HG03108 (cell line): Measurements from ENCODE around the gene TUG1.

Experiments used
- ATAC-seq: cut with Tn5 transposase; IDR thresholded peaks from one replicate; pipeline ENCODE4 v1.9.1; 2021; ENCODE audit warnings: moderate library complexity; ENCODE audit not compliant: unreplicated experiment

The TUG1 gene

GRCh38 chr22:30947173-30947815 is 21.8 kb upstream of the TUG1 start:
- no peak for ATAC-seq

- no peak for ATAC-seq
These were observed 21.1 kb upstream of the TUG1 start for GRCh38 chr22:30947816-30948454.

- no peak for ATAC-seq
These were observed 20.1 kb upstream of the TUG1 start for GRCh38 chr22:30948930-30949342.

- no peak for ATAC-seq
These were observed 19.0 kb upstream of the TUG1 start for GRCh38 chr22:30949934-30950660.

- ATAC-seq: no peak
These were observed 15.9 kb upstream of the TUG1 start for GRCh38 chr22:30953206-30953605.

- no peak for ATAC-seq
These were observed 13.9 kb upstream of the TUG1 start for GRCh38 chr22:30955153-30955552.

- ATAC-seq: no peak
These were observed 4.2 kb upstream of the TUG1 start for GRCh38 chr22:30964858-30965257.

GRCh38 chr22:30968015-30968923 is 796 bp upstream of the TUG1 start, which contains the start of gene MORC2:
TSS of gene MORC2 (minus strand) at chr22:30968774. CDS start at chr22:30967889, 885 bp downstream.
- peak; percentile 18 for ATAC-seq

- ATAC-seq: peak; percentile 19
These were observed 679 bp downstream of the TUG1 start for GRCh38 chr22:30969532-30970355.

- ATAC-seq: no peak
These were observed 1.3 kb downstream of the TUG1 start for GRCh38 chr22:30970356-30970746.

GRCh38 chr22:30978304-30978962 is 9.4 kb downstream of the TUG1 start:
- no peak for ATAC-seq

- no peak for ATAC-seq
These were observed 10.9 kb downstream of the TUG1 start for GRCh38 chr22:30979932-30980331.

GRCh38 chr22:30982512-30982911 is 13.4 kb downstream of the TUG1 start:
- no peak for ATAC-seq

GRCh38 chr22:30984317-30984716 is 15.3 kb downstream of the TUG1 start:
- ATAC-seq: no peak

GRCh38 chr22:30985561-30986208 is 16.6 kb downstream of the TUG1 start:
- no peak for ATAC-seq

GRCh38 chr22:30989474-30989873 is 20.4 kb downstream of the TUG1 start:
- no peak for ATAC-seq

GRCh38 chr22:30990690-30991089 is 21.6 kb downstream of the TUG1 start:
- ATAC-seq: no peak

GRCh38 chr22:30992565-30992964 is 23.5 kb downstream of the TUG1 start:
- ATAC-seq: no peak

- ATAC-seq: no peak
These were observed 25.9 kb downstream of the TUG1 start for GRCh38 chr22:30994960-30995359.
